ENCODE results near the gene MSRB2. TPM values are rescaled to one million over a fixed set of nuclear protein-coding genes. Genes with fewer than 3 reads are reported as not detected.

The MSRB2 gene
- total RNA-seq, 1 donor from 2014 or later, result 17.9 TPM

GRCh38 chr10:23081891-23082290, 13.5 kb upstream of the MSRB2 start:
- H3K9me3 ChIP-seq, result no peaks in the 10 kb centered on the region
- no peak overlapping the region for H3K4me3 ChIP-seq
- no peak overlapping the region for H3K27ac ChIP-seq
- H3K27me3 ChIP-seq (ENCODE audit: low read depth), result peaks cover 4% of the 10 kb centered on the region
- DNase-seq, result no peak
- no peaks in the 10 kb centered on the region for H3K4me1 ChIP-seq
- H3K36me3 ChIP-seq, result no peaks in the 10 kb centered on the region
- ATAC-seq, result no peak
- intact Hi-C loops (cut with DNase I), result no loop called here
- TF ChIP-seq CTCF (IDR thresholded peaks at IDR 0.05), result peak; percentile 24

DNA sequence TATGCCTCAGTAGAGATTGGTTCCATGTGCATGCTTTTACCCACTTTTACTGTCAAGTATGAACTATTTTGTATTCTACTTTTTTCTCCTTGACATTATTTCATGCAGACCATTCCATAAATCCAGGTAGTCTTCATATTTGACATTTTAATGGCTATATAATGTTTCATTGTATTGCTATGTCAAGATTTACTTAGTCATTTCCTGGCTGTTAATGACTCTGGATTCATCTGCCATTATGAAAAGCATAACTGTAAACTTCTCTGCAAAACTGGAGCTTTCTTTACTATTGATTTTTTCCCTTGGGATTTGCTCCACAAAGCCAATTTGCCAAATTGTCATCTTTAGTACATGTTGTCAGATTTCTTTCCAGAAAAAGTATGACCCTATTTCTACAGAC, 6.8 kb upstream of the MSRB2 start:
- H3K36me3 ChIP-seq, result no peaks in the 10 kb centered on the region
- no peaks in the 10 kb centered on the region for H3K4me1 ChIP-seq
- ATAC-seq (no peak), DNase-seq (no peak)
- H3K27me3 ChIP-seq (ENCODE audit: low read depth), result no peaks in the 10 kb centered on the region
- no peaks in the 10 kb centered on the region for H3K9me3 ChIP-seq
- no peak for TF ChIP-seq CTCF (IDR thresholded peaks at IDR 0.05)
- H3K4me3 ChIP-seq, result no peak overlapping the region
- no peak overlapping the region for H3K27ac ChIP-seq
- intact Hi-C loops (cut with DNase I), result no loop called here

- no peak for TF ChIP-seq CTCF (IDR thresholded peaks at IDR 0.05)
- Histone ChIP-seq H3K4me1 (peaks cover 14% of the 10 kb centered on the region), H3K9me3 (no peaks in the 10 kb centered on the region), H3K36me3 (no peaks in the 10 kb centered on the region), H3K27ac (no peak overlapping the region), H3K4me3 (peak overlapping the region; percentile 69), H3K27me3 (ENCODE audit: low read depth) (no peaks in the 10 kb centered on the region)
- no peak for DNase-seq
- ATAC-seq, result no peak
- intact Hi-C loops (cut with DNase I), result no loop called here
These were observed 484 bp upstream of the MSRB2 start for GRCh38 chr10:23094786-23095403.

- Histone ChIP-seq H3K27me3 (ENCODE audit: low read depth) (no peaks in the 10 kb centered on the region), H3K36me3 (no peaks in the 10 kb centered on the region), H3K4me1 (peaks cover 14% of the 10 kb centered on the region), H3K27ac (peak overlapping the region; percentile 88), H3K9me3 (no peaks in the 10 kb centered on the region), H3K4me3 (peak overlapping the region; percentile 69)
- intact Hi-C loops (cut with DNase I), result no loop called here
- DNase-seq, result peak; percentile 54
- peak; percentile 71 to 73 for ATAC-seq
- no peak for TF ChIP-seq CTCF (IDR thresholded peaks at IDR 0.05)
These were observed 805 bp downstream of the MSRB2 start for GRCh38 chr10:23095966-23096801.

DNA sequence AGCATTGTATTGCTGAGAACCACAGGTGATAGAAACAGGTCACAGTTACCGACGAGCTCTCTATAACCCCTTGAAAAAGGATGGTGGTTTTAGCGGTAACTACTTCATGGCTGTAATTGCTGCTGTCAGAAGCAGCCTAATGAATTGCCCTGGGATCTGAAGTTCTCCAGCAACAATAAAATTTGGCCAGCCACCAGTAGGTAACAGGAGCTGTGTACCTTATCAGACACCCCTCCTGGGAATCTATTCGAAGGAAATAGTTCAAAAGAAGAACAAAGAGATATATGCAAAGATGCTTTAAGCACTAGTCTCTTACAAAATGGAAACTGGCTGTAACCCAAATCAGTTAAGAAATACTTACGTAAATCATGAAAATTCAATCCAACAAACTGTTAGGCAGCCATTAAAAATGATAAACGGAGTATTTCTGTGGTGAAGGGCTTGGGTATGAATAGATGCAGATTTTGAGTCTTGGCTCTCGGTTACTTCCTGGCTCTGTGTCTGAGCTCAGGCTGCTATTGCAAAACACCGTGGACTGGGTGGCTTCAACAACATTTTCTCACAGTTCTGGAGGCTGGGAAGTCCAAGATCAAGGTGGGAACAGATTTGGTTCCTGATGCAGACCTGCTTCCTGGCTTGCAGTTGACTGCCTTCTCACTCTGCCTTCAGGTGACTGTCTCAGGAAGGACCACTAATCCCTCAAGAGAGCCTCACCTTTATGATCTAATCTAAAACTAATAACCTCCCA, 1.6 kb downstream of the MSRB2 start:
- Histone ChIP-seq H3K9me3 (no peaks in the 10 kb centered on the region), H3K27me3 (ENCODE audit: low read depth) (no peaks in the 10 kb centered on the region), H3K36me3 (no peaks in the 10 kb centered on the region), H3K27ac (peak overlapping the region; percentile 88), H3K4me3 (peak overlapping the region; percentile 69), H3K4me1 (peaks cover 14% of the 10 kb centered on the region)
- intact Hi-C loops (cut with DNase I), result no loop called here
- TF ChIP-seq CTCF (IDR thresholded peaks at IDR 0.05), result no peak
- ATAC-seq, result peak in 1 of 2 donors; percentile 13
- no peak for DNase-seq

Measured in lower lobe of right lung (tissue), 2 donors.